ENCODE results near the gene LTBP2. TPM values are rescaled to one million over a fixed set of nuclear protein-coding genes. Genes with fewer than 3 reads are reported as not detected.
A peak's percentile ranks its signal among the peaks of the same experiment; 100 is the strongest.

The LTBP2 gene
- polyA plus RNA-seq, 4 donors: 2.6 to 4.9 (median 3.4) TPM

DNA sequence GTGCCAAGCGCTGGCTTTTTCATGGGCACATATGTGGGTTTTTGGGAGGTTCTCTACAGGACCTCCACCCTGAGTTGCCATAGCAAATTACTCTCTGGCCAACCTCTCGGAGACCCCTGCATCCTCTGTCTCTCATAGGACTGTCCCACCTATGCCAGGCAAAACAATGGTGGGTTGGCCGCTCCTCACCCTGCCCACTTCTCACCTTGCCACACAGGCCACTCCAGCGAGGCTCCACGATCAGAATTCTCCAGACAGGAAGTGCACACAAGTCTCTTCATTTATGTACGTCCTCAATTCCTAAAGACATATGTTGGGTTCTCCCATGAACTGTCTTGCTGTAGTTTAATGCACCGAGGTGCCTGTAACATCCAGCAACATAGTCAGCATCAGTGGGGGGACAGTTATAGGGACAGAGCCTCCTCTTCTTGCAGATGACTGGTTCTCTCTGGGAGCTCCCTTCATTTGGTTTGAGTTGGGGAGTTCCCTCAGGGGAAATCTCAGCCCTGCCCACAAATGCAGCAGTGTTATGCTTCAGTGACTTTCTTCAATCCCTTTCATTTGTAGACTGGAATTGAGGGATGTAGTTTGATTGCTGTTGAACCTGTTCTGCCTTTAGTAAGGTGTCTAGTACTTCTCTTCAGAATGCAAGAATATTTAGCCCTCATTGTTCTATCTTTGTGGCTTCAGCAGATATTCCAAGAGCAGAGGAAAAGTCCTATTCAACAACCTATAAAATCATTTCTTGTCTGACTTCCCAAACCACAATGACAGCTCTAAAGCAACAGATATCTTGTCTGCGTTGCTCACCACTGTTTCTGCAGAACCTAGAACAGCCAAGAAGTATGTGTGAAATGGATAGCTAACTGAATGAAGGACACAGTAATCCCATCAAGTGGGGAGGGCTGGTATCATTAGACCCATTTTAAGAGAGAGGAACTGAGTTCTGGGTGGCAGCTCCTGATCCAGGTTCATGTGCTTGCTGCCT is 2.8 kb upstream of the LTBP2 start:
- no peak for DNase-seq (ENCODE audit: low read depth in 4 of 4, low spot score in 2 of 4)

DNA sequence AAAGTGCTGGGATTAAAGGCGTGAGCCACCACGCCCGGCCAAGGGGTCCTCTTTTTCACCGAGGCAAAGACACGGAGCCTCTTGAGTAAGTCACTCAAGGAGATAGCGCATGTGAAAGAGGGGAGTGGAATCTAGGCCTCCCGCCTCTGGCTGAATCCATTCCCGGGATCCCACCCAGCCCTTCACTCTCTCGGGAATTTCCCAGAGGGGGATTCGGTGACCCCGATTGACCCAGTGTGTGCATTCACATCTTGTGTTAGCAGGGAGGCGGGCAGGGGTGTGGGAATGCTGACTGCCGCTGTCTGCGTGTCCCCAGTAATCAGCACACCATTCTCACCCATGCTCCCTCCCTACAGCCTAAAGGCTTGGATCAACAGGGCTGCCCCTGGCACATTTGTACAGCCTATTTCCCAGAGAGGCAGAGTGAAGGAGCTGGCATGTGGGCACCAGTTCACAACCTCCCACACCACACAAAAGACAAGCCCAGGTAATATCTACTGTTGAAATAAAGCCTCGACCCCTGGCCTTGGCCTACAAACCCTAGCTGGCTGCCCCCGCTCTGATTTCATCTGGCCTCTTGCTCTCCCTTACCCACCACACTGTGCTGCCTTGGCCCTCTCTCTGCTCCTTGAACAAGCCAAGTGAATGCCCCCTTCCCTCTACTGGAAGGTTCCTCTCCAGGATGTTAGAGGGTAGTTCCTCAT is 1.3 kb upstream of the LTBP2 start:
- DNase-seq (ENCODE audit: low read depth in 4 of 4, low spot score in 2 of 4): no peak

DNA sequence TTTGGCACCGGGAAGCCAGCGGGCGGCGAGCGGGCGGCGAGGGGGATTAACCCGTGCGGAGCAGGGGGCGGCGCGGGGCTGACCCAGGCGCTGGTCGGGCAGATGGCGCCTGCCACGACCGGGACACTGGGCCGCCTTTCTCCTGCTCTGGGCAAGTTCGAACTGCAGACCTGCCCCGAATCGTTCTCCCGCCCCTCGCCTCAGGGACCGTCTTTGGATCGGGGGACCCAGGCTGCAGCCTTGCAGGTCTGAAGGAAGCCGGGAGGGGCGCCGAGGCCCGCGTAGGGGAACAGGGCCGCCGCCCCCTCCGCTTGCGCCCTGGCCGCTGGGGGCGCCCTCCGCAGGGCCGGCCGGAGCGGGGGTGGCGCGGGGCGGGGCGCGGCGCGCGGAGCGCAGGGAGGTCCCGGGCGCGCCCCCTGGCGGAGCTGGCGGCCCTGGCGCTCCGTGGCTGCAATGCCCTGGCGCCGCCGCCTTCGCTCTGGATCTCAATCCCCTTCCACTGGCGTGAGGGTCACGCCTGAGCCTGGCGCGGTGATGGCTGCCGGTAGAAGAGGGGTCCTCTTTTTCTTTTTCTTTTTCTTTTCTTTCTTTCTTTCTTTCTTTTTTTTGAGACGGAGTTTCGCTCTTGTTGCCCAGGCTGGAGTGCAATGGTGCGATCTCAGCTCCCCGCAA is 449 bp upstream of the LTBP2 start:
- DNase-seq (ENCODE audit: low read depth in 4 of 4, low spot score in 2 of 4): peak in 1 of 4 donors; percentile 50

DNA sequence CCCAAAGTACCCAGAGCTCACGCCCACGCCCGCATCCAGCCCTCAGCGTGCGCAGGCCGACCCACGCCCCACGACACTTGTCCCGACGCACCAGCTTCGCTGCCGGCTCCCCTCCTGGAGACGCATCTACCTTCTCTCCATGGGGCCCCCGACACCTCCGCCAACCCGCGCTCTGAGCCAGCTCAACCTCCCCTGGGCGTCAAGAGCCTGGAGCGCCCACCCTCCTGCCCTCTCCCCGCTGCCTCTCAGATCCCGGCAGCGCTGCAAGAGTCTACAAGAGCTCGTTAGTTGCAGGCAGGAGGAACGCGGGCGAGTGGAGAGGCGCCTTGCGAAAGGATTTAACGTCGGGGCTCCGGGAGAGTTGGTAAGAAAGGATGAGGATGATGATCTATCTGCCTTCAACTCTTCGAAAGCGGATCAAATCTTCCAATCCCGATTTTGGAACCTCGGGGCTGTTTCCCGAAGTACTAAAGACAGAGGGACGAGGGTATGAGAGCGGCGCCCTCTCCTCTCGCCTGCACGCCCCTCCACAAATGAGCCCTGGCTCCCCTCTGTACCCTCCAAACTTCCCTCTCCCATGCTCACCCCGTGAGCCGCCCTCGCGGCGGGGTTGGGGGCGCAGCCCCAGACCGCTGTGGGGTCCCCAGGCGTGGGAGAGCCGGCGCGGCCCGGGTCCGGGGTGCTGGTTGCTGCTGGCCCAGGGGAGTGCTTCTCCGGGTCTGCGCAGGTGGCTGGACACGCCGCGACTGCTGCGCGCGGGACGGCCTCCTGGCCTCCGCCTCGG is 979 bp downstream of the LTBP2 start:
- DNase-seq (ENCODE audit: low read depth in 4 of 4, low spot score in 2 of 4): no peak

DNA sequence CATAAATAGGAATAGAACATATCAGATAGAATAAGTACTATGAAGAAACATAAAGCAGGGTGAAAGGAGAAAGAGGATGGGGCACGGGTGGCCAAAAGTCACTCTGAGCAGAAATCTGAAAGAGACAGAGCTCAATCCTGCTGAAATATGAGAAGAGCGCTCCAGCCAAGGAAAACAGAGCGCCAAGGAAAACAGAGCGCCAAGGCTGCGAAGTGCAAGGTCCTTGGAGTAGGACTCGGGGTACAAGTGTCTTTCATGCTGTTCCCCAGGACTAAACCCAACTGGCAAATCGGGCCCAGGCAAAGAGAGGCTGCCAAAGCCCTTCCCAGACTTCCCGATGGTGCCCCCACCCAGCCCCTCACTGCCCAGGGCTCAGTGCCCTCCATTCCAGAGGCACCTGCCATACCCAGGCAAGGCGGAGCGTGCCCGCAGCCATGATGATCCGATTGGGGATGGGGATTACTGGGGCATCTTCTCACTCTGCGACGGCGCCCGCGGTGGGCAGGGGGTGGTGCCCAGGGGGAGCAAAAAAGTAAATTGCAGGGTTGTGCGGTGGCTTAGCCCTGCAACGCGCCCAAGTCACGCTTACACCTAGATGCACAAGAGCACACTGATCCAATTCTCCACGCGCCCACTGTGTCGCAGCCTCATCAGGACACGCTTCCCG is 1.7 kb downstream of the LTBP2 start:
- no peak for DNase-seq (ENCODE audit: low read depth in 4 of 4, low spot score in 2 of 4)

DNA sequence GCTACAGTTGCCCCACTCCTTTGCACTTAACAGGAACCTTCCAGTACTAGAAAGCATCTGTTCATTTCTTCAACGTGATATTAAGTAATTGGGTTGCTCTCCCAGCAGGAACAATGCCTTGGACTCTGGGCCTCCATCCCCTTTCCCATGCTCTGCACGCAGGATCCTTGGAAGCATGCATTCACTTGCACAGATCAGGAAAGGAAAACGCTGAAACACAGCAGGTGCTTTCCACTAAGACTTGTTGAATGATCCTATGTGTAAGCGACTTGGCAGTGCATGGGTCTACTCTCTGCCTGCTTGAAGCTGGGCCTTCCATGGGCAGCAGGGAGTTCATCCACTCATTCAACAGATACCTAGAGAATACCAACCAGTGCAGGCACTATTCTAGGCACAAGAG is 2.3 kb downstream of the LTBP2 start:
- no peak for DNase-seq (ENCODE audit: low read depth in 4 of 4, low spot score in 2 of 4)

DNA sequence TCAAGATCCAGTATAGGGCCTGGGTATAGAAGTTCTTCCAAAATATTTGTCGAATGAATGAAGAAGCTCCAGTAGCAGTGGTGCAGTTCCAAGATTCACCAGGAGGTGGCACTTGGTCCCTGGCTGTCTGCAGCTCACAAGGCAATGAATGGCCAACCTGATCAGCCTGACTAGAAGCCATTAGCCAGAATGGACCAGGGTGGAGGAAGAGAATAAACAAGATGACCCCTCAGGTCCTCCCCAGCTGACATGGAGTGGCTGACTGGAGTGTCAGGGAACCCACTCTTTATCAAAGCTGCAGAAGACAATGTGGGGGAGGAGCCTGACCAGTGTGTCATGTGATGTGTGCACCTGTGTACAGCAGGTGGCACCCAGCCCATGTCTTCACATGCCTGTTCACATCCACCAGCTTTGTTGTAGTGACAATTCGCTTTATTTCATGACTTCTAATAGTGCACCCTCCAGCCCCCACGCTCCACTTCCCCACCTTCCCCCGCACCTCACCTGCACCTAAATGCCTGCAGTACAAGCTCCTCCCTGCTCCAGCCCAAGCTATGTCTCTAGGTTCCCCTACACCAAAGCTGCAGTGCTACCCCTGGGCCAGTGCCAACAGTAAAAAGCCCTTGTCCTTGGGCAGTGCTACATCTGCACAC is 3.0 kb downstream of the LTBP2 start:
- DNase-seq (ENCODE audit: low read depth in 4 of 4, low spot score in 2 of 4): peak in 2 of 4 donors; percentile 53 to 63

DNA sequence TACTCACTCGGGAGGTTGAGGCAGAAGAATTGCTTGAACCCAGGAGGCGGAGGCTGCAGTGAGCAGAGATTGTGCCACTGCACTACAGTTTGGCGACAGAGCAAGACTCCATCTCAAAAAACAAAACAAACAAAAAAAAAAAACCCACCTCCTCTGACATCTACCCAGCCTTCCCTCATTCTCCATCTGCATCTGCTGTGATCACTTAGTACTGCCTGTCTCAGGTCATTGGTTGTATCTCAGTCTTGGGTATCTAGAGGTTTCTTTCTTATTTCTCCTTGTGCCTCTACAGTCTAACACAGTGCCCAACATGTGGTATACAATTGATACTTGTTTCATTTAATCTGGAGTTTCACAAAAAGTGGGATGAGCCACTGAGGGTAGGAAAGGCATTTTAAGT is 5.3 kb downstream of the LTBP2 start:
- DNase-seq (ENCODE audit: low read depth in 4 of 4, low spot score in 2 of 4): no peak

DNA sequence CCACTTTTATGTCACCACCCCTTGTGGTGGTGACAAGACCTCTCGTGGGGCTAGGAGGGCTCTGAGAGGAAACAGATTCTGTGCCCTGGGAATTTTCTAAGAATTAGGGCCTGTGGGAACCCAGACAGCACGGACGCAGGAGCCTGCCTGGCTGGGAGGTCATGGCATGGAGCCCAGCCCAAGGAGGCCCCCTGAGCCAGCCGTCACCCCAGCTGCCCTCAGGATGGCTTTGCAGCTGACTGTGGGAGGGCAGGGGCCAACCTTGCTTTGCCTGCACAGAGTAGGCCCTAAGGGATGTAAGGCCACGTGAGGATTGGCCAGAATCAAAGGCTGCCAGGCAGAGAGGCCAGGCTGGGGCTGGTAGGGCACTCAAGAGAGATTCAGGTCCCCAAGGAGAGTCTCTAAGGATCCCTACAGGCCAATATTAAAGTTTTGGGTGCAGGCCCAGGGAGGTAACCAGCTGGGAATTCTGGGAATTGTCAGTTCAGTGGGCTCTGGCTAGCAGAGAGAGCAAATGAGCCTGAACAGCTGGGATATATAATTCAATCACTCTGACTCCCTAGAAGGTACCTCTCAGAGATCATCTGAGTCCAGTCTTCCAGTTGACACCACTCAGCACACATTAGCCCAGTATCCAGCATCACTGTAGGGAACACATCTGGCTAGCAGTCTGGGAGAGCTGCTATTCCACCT is 6.4 kb downstream of the LTBP2 start:
- DNase-seq (ENCODE audit: low read depth in 4 of 4, low spot score in 2 of 4): no peak

DNA sequence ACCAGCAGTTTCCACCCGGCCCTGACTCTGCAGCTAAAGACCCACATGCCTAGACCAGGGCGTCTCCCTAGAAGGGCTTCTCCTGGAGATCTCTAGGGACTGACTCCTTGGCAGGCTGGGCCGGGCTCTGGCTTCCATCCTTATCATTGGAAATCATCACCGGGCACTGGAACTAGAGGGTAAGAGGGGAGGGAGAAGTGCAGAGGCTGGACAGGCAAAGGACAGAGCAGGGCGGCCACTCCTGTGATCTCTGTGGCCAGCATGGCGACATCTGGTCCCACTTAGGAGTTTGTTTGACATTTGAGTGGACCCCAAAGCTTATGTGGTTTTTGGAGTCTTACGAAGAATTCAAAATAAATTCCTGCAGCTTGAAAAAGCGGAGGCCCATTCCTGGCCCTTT is 7.1 kb downstream of the LTBP2 start:
- DNase-seq (ENCODE audit: low read depth in 4 of 4, low spot score in 2 of 4): no peak

DNA sequence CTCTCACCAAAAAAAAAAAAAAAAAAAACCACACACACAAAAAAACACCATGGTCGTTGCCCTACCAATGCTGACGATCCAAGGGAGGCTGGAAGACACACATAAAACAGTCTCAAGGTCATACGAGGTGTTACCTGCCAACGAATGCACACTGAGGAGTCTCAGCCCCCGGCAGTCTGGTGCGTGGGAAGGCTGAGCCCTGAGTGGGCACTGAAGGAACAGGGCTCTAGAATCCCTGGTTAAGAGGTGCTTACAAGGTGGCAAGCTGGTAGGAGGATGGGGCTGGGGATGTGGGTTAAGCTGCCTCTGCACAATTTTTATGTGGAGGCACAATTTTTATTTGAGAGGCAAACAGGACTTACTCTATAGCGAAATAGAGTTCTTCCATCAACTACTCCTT is 7.9 kb downstream of the LTBP2 start:
- no peak for DNase-seq (ENCODE audit: low read depth in 4 of 4, low spot score in 2 of 4)

DNA sequence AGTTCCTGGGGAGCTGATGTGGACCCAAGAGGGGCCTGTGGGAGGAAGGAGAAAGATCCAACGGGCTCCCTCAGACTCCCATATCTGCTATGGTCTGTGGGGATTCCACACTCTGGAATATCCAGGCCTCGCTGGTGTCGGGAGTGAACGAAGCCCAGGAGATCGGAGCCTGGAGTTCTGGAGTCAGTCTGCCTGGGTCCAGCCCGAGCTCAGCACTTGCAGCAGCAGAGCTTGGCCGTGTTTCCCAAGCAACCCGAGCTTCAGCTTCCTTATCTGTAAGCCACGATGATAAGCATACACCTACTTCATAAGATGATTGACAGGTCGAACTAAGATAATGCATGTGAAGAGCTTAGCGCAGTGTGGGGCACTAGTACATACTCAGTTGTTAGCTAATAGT is 10.1 kb downstream of the LTBP2 start:
- no peak for DNase-seq (ENCODE audit: low read depth in 4 of 4, low spot score in 2 of 4)

DNA sequence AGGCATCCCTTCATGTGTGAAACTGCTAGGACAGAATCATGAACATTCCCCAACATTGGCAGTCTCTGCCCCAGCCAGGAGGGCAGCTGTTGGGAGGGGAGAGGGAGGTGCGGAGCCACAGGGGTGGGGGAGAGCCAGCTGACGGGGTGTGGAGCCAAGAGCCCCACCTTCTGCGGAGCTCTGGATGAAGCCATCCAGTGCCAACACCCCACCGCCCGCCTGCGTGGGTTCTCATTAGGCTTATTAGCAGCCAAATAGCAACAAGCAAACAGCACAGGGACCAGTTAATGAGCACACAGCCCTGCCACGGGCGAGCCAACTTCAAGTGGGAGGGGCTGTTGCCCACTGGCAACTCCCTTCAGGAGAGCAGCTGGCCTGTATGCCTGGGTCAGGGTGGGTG is 12.1 kb downstream of the LTBP2 start:
- DNase-seq (ENCODE audit: low read depth in 4 of 4, low spot score in 2 of 4): no peak

DNA sequence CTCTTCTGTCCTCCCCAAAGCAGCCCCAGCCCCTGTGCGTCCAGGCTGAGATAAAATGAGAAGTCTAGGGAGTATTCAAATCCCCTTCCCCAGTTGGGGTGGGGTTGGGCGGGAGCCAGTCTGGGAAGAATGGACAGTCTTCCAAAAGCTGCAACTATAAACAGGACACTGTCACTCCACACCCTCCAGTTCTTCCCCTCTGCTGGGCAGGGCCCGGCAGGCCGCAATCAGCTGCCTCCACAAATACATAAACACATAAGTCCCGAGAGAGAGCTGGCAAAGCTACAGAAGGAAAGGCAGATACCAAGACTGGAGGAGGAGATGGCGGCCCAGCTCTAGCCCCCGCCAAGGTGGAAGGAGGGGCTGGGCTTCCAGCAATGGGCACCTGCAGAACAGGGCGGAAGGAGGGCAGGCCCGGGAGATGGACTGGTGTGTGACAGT is 12.7 kb downstream of the LTBP2 start:
- DNase-seq (ENCODE audit: low read depth in 4 of 4, low spot score in 2 of 4): no peak

DNA sequence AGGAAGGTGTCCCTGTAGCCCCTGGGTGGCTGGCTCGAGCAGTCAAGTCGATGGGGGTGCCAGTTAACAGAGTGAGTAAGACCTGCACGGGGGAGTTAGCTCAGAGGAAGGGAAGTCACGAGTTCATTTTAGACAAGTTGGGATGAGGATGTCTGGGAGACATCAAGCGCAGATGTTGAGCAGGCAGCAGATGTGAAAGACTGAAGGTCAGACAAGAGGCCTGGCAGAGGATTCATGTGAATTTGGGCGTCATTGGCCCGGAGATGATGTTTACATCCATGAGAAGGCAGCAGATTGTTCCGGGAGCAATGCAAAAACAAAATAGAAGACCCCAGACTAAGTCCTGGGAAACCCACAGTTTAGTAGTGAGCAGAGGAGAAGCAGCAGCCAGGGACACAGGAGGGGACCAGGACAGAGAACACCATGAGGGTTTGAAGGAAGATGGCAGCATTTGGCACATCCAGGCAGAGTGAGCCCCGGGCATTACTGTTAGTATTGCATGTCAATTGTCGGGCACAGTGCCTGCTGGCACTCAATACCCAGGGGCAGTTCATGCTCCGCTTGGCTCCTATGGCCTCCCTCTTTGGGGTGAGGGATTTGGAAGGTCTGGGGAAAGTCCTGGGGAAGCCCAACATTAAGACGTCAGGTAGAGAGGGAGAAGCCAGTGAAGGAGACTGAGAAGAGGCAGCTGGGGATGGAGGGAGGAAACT is 15.1 kb downstream of the LTBP2 start:
- DNase-seq (ENCODE audit: low read depth in 4 of 4, low spot score in 2 of 4): no peak

DNA sequence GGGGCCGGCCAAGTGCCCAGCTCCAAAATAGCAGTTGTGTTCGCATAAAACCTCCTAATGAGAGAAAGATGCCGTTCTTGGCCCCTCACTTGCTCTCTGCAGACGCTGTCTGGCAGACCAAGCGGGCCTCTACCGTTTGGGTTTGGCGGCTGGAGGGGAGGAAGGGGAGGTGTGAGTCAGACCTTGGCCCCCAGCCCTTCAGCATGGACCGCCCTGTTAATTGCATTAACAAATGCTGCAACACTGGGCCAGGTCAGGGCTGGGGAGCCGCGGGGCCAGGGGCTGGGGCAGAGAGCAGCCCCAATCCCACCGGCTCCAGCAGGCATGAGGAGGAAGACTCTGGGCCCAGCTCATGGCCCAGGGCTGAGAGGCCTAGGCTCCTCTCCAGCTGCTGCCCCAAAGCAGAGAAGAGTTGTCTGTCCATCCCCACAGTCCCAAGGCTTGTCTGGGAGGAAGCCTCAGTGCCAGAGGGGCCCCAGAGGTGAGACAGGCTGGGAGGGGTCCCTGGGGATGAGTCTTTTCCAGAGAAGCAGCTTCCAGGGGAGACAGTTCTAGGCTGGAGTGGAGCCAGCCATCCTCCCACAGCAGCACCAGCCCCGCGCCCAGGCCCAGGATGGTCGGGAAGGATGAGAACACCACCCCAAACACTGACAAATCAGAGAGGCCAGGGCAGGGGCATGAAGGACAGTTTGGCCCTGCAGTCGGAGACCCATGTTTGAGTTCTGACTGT is 16.9 kb downstream of the LTBP2 start:
- no peak for DNase-seq (ENCODE audit: low read depth in 4 of 4, low spot score in 2 of 4)

DNA sequence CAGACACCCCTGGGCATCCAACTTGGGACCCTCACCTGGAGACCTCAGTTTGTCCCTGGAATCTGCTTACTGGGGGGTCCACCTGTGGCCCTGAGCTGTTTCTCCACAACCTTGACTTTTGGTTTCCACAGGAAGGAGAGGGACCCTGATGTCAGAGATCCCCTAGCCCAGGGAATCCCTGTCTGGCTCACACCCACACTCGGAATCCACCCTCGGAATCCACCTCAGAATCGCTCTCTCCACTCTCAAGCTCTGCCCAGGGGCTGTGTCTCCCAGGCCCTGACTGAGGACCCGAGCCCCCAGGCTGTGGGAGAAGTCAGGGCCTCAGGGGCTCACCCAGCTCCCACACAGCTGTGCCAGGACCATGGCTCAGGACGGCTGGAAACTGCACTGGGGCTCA is 17.4 kb downstream of the LTBP2 start:
- no peak for DNase-seq (ENCODE audit: low read depth in 4 of 4, low spot score in 2 of 4)

DNA sequence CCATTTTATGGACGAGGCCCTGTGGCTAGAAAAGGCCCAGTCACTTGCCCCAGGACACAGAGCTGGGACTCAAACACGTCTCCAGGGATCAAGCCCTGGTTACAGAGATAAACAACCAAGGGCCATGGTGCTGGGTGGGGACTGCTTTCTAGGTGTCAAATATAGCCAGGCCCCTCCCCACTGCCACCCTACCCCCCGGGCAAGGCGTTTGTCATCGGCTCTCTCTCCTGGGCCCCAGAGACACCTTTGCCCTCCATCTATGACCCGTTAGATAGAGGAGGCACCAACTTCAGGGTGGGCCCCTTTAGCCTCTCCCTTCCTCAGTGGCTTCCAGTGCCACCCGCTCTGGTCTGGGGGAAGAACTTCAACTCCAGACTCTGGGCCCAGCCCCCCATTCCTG is 18.0 kb downstream of the LTBP2 start:
- DNase-seq (ENCODE audit: low read depth in 4 of 4, low spot score in 2 of 4): no peak

Measured in left renal cortex interstitium (tissue), 4 donors.